HepG2 (cell line): Measurements from ENCODE around the gene SIGLEC14.

Experiments used
- CEBPG ChIP-seq: IDR thresholded peaks from 2 replicates; pipeline ENCODE4 v1.6.1; 2016
- CHD2 ChIP-seq: IDR thresholded peaks from 2 replicates; pipeline ENCODE4 v1.6.1; 2011; ENCODE audit warnings: low read depth, low read length, improper control_type of control experiment
- CTCF ChIP-seq: sonication (generic); formaldehyde crosslinking; IDR thresholded peaks from 2 replicates; pipeline ENCODE4 v1.5.0; 2020; ENCODE audit warnings: mild to moderate bottlenecking, missing genetic modification reagents, moderate library complexity
- MAFG ChIP-seq: sonication (generic); formaldehyde crosslinking; IDR thresholded peaks from 2 replicates; pipeline ENCODE4 v1.5.1; 2020; ENCODE audit warnings: mild to moderate bottlenecking, missing genetic modification reagents
- MEF2D ChIP-seq: sonication (generic); formaldehyde crosslinking; IDR thresholded peaks from 2 replicates; pipeline ENCODE4 v1.5.1; 2020; ENCODE audit warnings: mild to moderate bottlenecking, missing genetic modification reagents
- NFYB ChIP-seq: sonication (generic); formaldehyde crosslinking; IDR thresholded peaks from 2 replicates; pipeline ENCODE4 v1.4.0; 2020; ENCODE audit warnings: missing genetic modification reagents
- SNAI1 ChIP-seq: sonication (generic); formaldehyde crosslinking; IDR thresholded peaks from 2 replicates; pipeline ENCODE4 v1.5.0; 2020; ENCODE audit warnings: mild to moderate bottlenecking, missing genetic modification reagents, borderline replicate concordance
- SRSF1 ChIP-seq: fragments of 200-400 bp; formaldehyde crosslinking; optimal IDR thresholded peaks from 2 replicates; pipeline ENCODE3; 2017; ENCODE audit warnings: mild to moderate bottlenecking, low read depth, low read length, moderate library complexity
- TCF12 ChIP-seq, 2 experiments: fragments of 450-650 bp in 1 of 2; sonication (generic) in 1 of 2; formaldehyde crosslinking in 1 of 2; IDR thresholded peaks; 2 replicates each; pipeline versions ENCODE4 v1.6.1 to v1.8.0; 2017 to 2022; ENCODE audit warnings: antibody characterized with exemption in 1 of 2, mild to moderate bottlenecking in 1 of 2, missing genetic modification reagents in 1 of 2, moderate library complexity in 1 of 2
- ZBTB26 ChIP-seq: IDR thresholded peaks from 2 replicates; pipeline ENCODE4 v1.6.1; 2016; ENCODE audit warnings: missing compliant biosample characterization, missing genetic modification reagents, borderline replicate concordance
- ZFP91 ChIP-seq: sonication (generic); formaldehyde crosslinking; IDR thresholded peaks from 2 replicates; pipeline ENCODE4 v1.9.0; 2022; ENCODE audit warnings: missing genetic modification reagents, mild to moderate bottlenecking, borderline replicate concordance

GRCh38 chr19:51654783-51655182, 8.2 kb upstream of the SIGLEC14 start:
- TF ChIP-seq ZBTB26 (CRISPR knock-in tag) (no peak), ZFP91 (CRISPR knock-in tag) (no peak), CHD2 (no peak), CEBPG (CRISPR knock-in tag) (no peak), CTCF (CRISPR knock-in tag) (no peak), SRSF1 (no peak), MAFG (CRISPR knock-in tag) (no peak), SNAI1 (CRISPR knock-in tag) (no peak), TCF12 (IDR thresholded peaks at IDR 0.05) (no peak), TCF12 (CRISPR knock-in tag; IDR thresholded peaks at IDR 0.05) (no peak), MEF2D (CRISPR knock-in tag) (no peak), NFYB (CRISPR knock-in tag) (no peak)
